Suprapubic skin (tissue), 4 donors: ENCODE results near the gene ZNF646. TPM values are rescaled to one million over a fixed set of nuclear protein-coding genes. Genes with fewer than 3 reads are reported as not detected.

ENCODE experiments used
- DNase-seq, 2 donors: peaks; one replicate each; pipeline ENCODE4 v3.0.0-alpha.2; 2019; ENCODE audit warnings: low spot score in 2 of 2
- H3K27ac ChIP-seq: fragments of 200-600 bp; sonication (generic); one replicate; pipeline ENCODE4 v1.5.1; 2019
- H3K27me3 ChIP-seq: fragments of 200-600 bp; sonication (generic); one replicate; pipeline ENCODE4 v1.5.1; 2019
- H3K36me3 ChIP-seq: fragments of 200-600 bp; sonication (generic); one replicate; pipeline ENCODE4 v1.5.1; 2019
- H3K4me1 ChIP-seq: fragments of 200-600 bp; sonication (generic); one replicate; pipeline ENCODE4 v1.5.1; 2019
- H3K4me3 ChIP-seq: fragments of 200-600 bp; sonication (generic); one replicate; pipeline ENCODE4 v1.5.1; 2019; ENCODE audit warnings: mild to moderate bottlenecking
- H3K9me3 ChIP-seq: fragments of 200-600 bp; sonication (generic); one replicate; pipeline ENCODE4 v1.5.1; 2019
- EP300 ChIP-seq: sonication (generic); formaldehyde crosslinking; IDR thresholded peaks from one replicate; pipeline ENCODE4 v1.6.1; 2017; ENCODE audit warnings: antibody characterized with exemption
- POLR2A ChIP-seq, 2 donors: fragments of 450-650 bp; IDR thresholded peaks; one replicate each; pipeline ENCODE4 v1.6.1; 2017; ENCODE audit warnings: antibody characterized with exemption in 2 of 2, mild to moderate bottlenecking in 2 of 2, moderate library complexity in 2 of 2
- POLR2AphosphoS5 ChIP-seq, 3 donors: sonication (generic); formaldehyde crosslinking; IDR thresholded peaks; one replicate each; pipeline ENCODE4 v1.6.1; 2017; ENCODE audit warnings: antibody characterized with exemption in 3 of 3
- WGBS: methylation state at CpG from one replicate; pipeline ENCODE4 v1.1.5; 2018; 5-methylcytosine and 5-hydroxymethylcytosine counted together
- total RNA-seq, 4 donors: library from RNA; depleted of rRNA; stranded (reverse); fragments of >200 nt; gene quantifications; one replicate each; pipeline ENCODE4 v1.1.0, GENCODE V29; 2016
- TF ChIP-seq, protein P1 (sequence below), 2 donors: fragments of 200-600 bp in 1 of 2; fragments of 450-650 bp in 1 of 2; sonication (generic) in 1 of 2; IDR thresholded peaks; one replicate each; pipeline ENCODE4 v1.5.1; 2016 to 2019; ENCODE audit warnings: antibody characterized with exemption in 2 of 2, mild to moderate bottlenecking in 1 of 2, moderate library complexity in 1 of 2

The ZNF646 gene
- total RNA-seq, 4 donors from 2014 or later = 19.2 to 31.7 (median 26.8) TPM

DNA sequence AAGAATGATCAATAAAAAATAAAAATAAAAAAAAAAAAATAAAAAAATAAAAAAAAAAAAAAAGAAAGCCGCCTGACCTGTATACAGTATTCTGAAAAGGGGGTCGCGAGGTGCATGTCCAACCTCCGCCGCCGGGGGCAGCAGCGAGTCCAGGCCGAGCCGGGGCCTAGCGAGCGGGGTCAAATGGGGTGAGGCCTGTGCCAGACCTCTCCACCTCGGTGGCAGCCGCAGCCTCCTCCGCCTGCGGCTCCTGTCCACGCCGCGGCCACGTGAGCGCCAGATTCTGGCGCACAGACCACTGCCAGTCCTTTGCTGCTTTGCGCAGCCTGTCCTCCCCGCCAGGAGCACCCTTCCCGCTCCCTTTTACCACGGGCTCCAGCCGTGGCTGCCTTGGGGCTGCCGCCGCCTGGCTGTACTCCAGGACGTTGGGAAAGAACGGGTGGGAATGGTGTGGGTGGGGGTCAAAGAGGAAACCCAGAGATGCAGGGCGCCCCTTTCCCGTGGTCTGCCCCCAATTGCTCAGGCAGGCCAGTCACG lies 31.5 kb downstream of the ZNF646 start:
- Histone ChIP-seq H3K4me1 (peaks cover 35% of the 10 kb centered on the region), H3K4me3 (peak overlapping the region; percentile 29), H3K36me3 (peaks cover 15% of the 10 kb centered on the region), H3K27me3 (no peaks in the 10 kb centered on the region), H3K9me3 (no peaks in the 10 kb centered on the region), H3K27ac (no peak overlapping the region)
- TF ChIP-seq EP300 = no peak
- no peak for TF ChIP-seq POLR2A (IDR thresholded peaks at IDR 0.05)
- TF ChIP-seq, protein P1, sequence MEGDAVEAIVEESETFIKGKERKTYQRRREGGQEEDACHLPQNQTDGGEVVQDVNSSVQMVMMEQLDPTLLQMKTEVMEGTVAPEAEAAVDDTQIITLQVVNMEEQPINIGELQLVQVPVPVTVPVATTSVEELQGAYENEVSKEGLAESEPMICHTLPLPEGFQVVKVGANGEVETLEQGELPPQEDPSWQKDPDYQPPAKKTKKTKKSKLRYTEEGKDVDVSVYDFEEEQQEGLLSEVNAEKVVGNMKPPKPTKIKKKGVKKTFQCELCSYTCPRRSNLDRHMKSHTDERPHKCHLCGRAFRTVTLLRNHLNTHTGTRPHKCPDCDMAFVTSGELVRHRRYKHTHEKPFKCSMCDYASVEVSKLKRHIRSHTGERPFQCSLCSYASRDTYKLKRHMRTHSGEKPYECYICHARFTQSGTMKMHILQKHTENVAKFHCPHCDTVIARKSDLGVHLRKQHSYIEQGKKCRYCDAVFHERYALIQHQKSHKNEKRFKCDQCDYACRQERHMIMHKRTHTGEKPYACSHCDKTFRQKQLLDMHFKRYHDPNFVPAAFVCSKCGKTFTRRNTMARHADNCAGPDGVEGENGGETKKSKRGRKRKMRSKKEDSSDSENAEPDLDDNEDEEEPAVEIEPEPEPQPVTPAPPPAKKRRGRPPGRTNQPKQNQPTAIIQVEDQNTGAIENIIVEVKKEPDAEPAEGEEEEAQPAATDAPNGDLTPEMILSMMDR (IDR thresholded peaks at IDR 0.05) = peak; percentile 67 to 84
- peak in 2 of 3 donors; percentile 57 to 61 for TF ChIP-seq POLR2AphosphoS5 (IDR thresholded peaks at IDR 0.05)
- 9% methylated on average over 33 of the region's 33 CpGs for WGBS
- peak; percentile 92 to 95 for DNase-seq

DNA sequence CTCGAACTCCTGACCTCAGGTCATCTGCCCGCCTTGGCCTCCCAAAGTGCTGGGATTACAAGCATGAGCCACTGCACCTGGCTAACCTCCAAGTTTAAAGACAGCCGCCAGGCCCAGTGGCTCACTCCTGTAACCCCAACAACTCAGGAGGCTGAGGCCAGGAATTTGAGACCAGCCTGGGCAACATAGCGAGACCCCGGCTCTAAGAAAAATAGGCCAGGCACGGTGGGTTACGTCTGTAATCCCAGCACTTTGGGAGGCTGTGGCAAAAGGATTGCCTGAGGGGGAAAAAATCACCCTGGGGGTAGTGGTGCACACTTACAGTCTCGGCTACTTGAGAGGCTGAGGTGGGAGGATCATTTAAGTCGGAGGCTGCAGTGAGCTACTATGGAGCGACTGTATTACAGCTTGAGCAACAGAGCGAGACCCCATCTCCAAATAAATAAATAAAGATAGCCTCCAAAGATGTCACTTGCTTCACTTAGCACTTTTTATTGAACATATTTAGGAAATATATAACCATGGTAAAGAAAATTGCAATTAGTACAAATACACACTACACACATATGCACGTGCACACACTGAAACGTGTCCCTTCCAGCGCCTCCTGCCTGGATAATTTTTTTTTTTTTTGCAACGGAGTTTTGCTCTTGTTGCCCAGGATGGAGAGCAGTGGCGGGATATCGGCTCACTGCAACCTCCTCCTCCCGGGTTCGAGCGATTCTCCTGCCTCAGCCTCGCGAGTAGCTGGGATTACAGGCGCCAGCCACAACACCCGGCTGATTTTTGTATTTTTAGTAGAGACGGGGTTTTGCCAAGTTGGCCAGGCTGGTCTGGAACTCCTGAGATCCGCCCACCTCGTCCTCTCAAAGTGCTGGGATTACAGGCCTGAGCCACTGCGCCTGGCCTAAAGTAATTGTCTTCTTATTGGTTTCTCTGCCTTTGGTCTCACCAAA lies 32.6 kb downstream of the ZNF646 start:
- WGBS = 90% methylated on average over 28 of the region's 28 CpGs
- no peak overlapping the region for H3K27ac ChIP-seq

DNA sequence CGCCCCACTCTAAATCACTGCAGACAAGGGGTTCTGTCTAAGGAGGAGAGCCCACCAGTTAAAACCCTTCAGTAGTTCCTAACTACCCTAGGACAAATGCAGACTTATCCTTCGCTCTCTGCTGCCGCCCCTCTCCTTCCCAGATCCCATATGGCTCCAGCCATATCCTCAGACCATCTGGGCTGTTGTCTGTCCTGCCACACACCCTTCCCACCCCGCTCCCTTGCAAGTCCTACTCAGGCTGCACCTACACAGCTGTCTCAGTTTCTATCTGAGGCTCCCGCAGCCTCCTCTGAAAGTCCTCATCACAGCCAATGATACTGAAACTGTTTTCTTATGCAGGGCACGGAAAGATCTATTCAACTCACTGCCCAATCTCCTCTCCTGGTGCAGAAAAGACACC lies 33.2 kb downstream of the ZNF646 start:
- WGBS = 95% methylated on average over 6 of the region's 6 CpGs
- Histone ChIP-seq H3K27ac (no peak overlapping the region), H3K4me3 (no peak overlapping the region), H3K36me3 (peaks cover 32% of the 10 kb centered on the region), H3K27me3 (no peaks in the 10 kb centered on the region), H3K9me3 (no peaks in the 10 kb centered on the region), H3K4me1 (peaks cover 52% of the 10 kb centered on the region)
- no peak for DNase-seq
- TF ChIP-seq POLR2AphosphoS5 (IDR thresholded peaks at IDR 0.05) (no peak), POLR2A (IDR thresholded peaks at IDR 0.05) (no peak), EP300 (no peak)
- TF ChIP-seq, protein P1 (IDR thresholded peaks at IDR 0.05) = no peak

More for the DNA sequence above, 32.6 kb downstream of the ZNF646 start:
- TF ChIP-seq, protein P1 (IDR thresholded peaks at IDR 0.05) = no peak
- TF ChIP-seq EP300 = no peak
- Histone ChIP-seq H3K27me3 (no peaks in the 10 kb centered on the region), H3K36me3 (peaks cover 25% of the 10 kb centered on the region), H3K4me1 (peaks cover 45% of the 10 kb centered on the region), H3K9me3 (no peaks in the 10 kb centered on the region), H3K4me3 (no peak overlapping the region)
- DNase-seq = no peak

DNA sequence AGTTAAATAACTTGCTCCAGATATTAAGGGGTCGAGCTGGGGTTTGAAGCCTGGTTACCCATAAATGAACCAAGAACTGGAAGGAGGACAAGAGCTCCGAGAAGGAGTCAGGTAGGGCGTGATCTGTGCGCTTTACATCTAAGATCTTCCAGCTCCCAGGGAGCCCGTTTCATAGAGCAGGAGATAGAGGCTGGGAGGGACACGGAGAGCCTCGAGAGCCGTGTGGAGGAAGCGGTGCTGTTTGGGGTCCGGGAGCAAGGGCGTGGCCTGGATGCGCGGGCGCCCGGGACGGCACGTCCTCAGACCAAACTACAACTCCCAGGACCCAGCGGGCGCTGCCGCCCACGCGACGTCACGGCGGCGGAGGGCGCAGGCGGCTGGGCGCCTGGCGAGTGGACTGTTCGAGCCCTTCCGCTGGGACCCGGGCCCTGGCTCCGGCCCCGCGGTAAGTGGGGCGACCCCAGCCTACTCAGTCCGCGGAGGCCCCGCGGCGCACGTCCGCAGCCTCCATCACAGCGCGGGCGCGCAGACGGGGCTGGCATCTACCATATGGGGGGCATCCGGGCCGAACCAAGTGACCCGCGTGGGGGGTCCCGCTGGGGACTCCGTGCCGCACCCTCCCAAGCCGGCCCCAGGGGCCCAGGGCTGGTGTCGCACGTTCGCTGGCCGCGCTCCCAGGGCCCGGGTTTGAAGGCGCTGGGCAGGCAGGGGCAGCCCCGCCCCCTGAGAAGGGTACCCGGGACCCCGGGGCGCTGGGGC lies 34.0 kb downstream of the ZNF646 start, which contains the start of gene BCKDK:
Gene BCKDK, plus strand, starts transcription at position 352 of the 759 bp plus-strand sequence. CDS start 838 bp downstream, outside the sequence.
- H3K4me1 ChIP-seq = peaks cover 59% of the 10 kb centered on the region
- no peaks in the 10 kb centered on the region for H3K27me3 ChIP-seq
- H3K27ac ChIP-seq = peak within 1 kb of the TSS; percentile 89
- TF ChIP-seq, protein P1 (IDR thresholded peaks at IDR 0.05) = no peak
- peak in 1 of 3 donors; percentile 44 for TF ChIP-seq POLR2AphosphoS5 (IDR thresholded peaks at IDR 0.05)
- 29% methylated on average over 6 of the region's 68 CpGs for WGBS
- H3K9me3 ChIP-seq = no peaks in the 10 kb centered on the region
- peaks cover 34% of the 10 kb centered on the region for H3K36me3 ChIP-seq
- H3K4me3 ChIP-seq = peak within 1 kb of the TSS; percentile 100
- DNase-seq = no peak
